Stimulated activated CD4-positive, alpha-beta T cell treated with anti-CD3 and anti-CD28 coated beads, Interleukin-12 subunit alpha, Interleukin-12 subunit beta, amount 100 ng/mL, for 48 hours (primary cell): Measurements from ENCODE around the gene MUSTN1.

Experiments
- DNase-seq, 3 donors: peaks; one replicate each; pipeline ENCODE4 v3.0.0-alpha.2; 2020; ENCODE audit warnings: low read depth in 2 of 3, low spot score in 1 of 3

The MUSTN1 gene

GRCh38 chr3:52852419-52852818 lies 17.6 kb upstream of the MUSTN1 start:
- no peak for DNase-seq

GRCh38 chr3:52851348-52851747 lies 16.5 kb upstream of the MUSTN1 start:
- peak; percentile 3 to 34 (median 16) for DNase-seq

- no peak for DNase-seq
These were observed 14.8 kb upstream of the MUSTN1 start for GRCh38 chr3:52849656-52850055.

- no peak for DNase-seq
These were observed 13.8 kb upstream of the MUSTN1 start for GRCh38 chr3:52848617-52849016.

- DNase-seq: no peak
These were observed 12.9 kb upstream of the MUSTN1 start for GRCh38 chr3:52847726-52848125.

- DNase-seq: no peak
These were observed 12.4 kb upstream of the MUSTN1 start for GRCh38 chr3:52847241-52847640.

GRCh38 chr3:52846432-52846965 lies 11.7 kb upstream of the MUSTN1 start:
- DNase-seq: no peak

- peak in 1 of 3 donors; percentile 12 for DNase-seq
These were observed 11.0 kb upstream of the MUSTN1 start for GRCh38 chr3:52845691-52846431.

GRCh38 chr3:52845157-52845556 lies 10.3 kb upstream of the MUSTN1 start:
- DNase-seq: no peak

- DNase-seq: no peak
These were observed 9.6 kb upstream of the MUSTN1 start for GRCh38 chr3:52844290-52844975.

- DNase-seq: no peak
These were observed 9.1 kb upstream of the MUSTN1 start for GRCh38 chr3:52843881-52844280.

GRCh38 chr3:52843108-52843865 lies 8.5 kb upstream of the MUSTN1 start:
- DNase-seq: no peak

GRCh38 chr3:52842424-52842823 lies 7.6 kb upstream of the MUSTN1 start:
- no peak for DNase-seq

- no peak for DNase-seq
These were observed 7.1 kb upstream of the MUSTN1 start for GRCh38 chr3:52841981-52842340.

GRCh38 chr3:52841211-52841980 lies 6.6 kb upstream of the MUSTN1 start:
- no peak for DNase-seq

GRCh38 chr3:52839892-52840545 lies 5.2 kb upstream of the MUSTN1 start:
- no peak for DNase-seq

- DNase-seq: no peak
These were observed 4.4 kb upstream of the MUSTN1 start for GRCh38 chr3:52839268-52839575.

- no peak for DNase-seq
These were observed 3.9 kb upstream of the MUSTN1 start for GRCh38 chr3:52838561-52839267.

- DNase-seq: no peak
These were observed 2.2 kb upstream of the MUSTN1 start for GRCh38 chr3:52836986-52837385.

GRCh38 chr3:52836471-52836845 lies 1.6 kb upstream of the MUSTN1 start:
- DNase-seq: no peak
